ENCODE data around the gene TTLL11.
A peak's percentile ranks its signal among the peaks of the same experiment; 100 is the strongest.
"Not testable (repeated sequence)": the region's sequence is repeated elsewhere in the genome, so short reads cannot be mapped to it uniquely, and the experiment has no call there.

Gene TTLL11

DNA sequence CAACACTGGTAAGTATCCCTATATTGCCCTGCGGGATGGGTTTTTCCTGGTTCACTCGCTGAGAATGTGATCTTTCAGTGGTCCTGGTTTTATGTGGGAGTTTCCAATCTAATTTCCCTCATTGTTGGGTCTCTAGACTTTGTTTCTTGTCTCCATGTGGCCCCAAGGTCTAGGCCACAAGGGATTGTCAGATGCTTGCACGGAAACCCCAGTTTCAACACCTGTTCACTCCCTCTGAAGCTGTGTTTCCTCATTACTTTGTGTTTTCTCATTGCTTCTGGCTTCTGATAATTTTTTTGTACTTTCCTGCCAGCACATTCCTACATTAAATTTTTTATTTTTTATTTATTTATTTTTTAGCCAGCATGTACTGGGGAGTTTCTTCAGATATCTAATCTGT is 191.5 kb downstream of the TTLL11 start:
- no peak for DNase-seq (ENCODE audit: low spot score)

DNA sequence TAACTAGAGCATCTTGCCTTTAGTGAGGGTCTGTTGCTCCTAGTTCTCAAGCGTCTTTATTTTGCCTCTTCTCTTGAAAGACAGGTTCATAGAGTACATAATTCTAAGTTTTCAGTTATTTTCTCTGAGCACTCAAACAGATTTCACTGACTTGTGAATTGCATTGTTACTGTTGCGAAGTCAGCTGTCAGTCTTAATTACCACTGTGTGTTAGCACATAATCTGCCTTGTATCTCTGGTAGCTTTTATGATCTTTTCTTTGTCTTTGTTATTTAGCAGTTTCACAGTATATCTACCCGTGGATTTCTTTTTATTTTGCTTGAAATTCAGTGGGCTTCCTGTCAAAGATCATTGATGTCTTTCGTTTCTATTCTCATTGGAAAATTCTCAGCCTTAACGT is 192.9 kb downstream of the TTLL11 start:
- no peak for DNase-seq (ENCODE audit: low spot score)

DNA sequence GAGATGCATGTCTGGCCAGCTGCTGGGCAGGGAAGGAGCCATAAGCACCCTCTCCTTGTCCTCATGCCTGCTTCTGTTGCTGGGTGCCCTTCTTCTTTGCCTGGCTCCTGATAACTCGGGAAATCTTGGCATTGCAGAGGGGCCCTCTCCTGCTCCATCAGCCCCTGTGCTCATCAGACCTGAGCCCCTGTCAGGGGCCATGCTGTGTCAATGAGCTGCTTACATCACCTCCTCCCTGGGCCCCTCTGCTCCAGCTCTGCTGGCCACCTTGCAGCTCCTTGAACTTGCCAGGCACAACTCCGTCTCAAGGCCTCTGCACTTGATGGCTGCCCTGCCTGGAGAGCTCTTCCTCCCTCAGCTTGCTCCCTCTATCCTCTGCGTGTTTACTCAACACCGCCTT is 194.3 kb downstream of the TTLL11 start:
- no peak for DNase-seq (ENCODE audit: low spot score)

DNA sequence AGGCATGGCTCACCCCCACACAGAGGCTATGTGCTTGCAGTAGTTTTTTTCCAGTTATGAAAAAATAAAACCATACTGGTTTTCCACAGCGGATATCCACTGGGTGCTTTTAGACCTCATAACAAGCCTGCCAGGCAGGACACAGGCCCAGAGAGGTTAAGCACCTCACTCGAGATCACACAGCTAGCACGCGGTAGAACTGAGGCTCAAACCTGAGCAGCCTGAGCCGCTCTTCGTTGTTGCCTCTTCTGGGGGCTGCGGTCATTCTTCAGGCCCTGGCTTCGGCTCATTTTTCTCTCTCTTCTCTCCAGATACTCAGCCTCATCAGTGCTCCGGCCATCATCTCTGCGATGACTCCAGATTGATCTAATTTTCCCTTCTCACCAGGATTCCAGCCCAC is 196.0 kb downstream of the TTLL11 start:
- DNase-seq (ENCODE audit: low spot score): no peak

DNA sequence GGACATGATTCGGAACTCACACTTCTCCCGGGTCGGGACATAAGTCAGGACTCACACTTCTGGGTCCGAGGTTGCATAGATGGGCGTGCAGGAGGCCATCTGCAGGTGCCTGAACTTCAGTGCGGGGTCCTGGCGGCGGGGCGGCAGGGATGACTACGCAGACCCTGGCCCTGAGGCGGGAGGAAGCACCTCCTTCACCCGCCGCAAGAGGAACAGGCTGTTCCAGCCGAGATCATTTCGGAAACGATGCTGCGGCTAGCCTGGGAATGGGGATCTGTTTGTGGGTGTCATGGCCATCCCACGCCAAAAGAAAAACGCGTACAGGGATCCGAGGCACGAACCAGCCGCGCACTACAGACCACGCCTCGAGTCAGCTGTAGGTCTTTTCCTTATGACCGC is 196.6 kb downstream of the TTLL11 start:
- no peak for DNase-seq (ENCODE audit: low spot score)

DNA sequence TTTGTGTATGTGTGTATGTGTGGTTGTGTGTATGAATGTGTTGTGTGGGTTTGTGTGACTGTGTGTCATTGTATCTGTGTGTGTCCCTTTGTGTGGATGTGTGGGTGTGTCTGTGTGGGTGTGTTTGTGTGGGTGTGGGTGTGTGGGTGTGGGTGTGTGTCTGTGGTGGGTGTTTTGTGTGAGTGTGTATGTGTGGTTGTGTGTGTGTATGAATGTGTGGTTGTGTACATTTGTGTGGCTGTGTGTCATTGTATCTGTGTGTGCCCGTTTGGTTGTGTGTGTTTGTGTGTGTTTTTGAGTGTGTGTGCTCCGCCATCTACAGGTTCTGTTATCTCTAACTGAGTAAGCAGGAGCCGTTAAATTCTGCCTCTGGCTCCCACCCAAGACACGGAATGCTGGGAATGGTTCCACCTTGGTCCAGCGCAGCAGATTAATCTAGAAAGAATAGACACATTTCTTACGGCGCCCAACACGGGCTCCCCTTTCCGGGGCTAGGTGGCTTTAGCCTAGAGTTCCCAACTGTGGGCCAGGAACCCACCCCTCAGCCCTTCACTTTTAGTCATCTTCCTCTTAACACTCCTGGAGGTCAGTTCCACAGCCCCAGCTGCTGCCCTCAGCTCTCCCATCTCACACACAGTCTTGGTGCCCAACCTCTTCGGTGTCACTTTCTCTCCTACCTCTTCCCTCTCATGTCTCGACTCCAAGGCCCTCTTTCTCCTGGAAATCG is 197.1 kb downstream of the TTLL11 start:
- no peak for DNase-seq (ENCODE audit: low spot score)

DNA sequence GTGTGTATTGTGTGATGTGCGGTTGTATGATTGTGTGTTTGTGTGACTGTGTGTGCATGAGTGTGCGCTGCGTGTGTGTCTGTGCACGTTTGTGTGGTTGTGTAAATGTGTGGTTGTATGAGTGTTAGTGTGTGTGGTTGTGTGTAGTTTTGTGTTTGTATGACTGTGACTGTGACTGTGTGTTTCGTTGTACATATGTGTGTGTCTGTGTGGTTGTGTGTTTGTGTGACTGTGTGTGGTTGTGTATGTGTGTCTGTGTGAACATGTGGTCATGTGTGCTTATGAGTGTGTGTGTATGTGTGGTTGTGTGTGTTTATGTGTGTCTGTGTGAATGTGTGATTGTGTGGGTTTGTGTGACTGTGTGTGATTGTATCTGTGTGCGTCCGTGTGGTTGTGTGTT is 197.8 kb downstream of the TTLL11 start:
- no peak for DNase-seq (ENCODE audit: low spot score)

DNA sequence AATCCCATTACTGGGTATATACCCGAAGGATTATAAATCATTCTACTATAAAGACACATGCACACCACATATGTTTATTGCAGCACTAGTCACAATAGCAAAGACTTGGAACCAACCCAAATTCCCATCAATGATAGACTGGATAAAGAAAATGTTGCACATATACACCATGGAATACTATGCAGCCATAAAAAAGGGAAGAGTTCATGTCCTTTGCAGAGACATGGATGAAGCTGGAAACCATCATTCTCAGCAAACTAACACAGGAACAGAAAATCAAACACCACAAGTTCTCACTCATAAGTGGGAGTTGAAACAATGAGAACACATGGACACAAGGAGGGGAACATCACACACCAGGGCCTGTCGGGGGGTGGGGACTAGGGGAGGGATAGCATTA is 198.7 kb downstream of the TTLL11 start:
- not testable (repeated sequence) for DNase-seq (ENCODE audit: low spot score)

DNA sequence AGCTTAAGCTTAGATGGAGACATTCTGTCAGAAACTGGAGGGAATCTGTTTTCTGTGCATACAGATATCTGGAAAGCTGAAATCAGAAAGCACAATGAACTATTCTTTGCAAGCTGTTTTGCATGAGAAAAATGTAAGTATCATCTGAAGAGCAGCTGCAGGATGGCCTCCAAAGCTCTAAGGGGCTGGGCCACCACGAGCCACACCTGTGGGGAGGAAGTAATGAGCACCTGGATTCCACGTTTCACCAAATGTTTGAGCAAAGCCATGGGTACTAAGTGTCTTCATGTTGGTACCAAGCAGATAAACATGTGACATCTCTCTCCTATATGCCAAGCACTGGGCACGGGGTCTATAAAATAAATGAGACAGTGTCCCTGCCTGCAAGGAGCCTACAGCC is 199.3 kb downstream of the TTLL11 start:
- peak; percentile 19 for DNase-seq (ENCODE audit: low spot score)

DNA sequence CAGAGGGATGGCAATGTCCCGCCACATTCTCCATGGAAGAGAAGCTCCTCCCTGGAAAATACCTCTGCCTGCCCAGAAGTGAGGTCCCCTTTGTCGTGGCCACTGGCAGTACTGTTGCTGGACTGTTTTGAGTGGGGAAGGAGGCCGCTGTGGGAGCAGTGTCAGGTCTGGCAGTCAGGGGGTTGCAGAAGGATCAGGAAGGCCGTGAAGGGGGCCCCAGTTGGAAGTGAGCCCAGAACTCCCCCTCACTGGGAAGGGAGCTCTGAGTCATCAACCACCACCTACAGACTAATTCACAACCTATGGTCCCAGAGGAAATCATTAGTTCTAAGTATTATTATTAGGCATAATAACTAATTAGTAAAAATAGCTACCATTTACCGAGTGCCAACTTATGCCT is 200.4 kb downstream of the TTLL11 start:
- DNase-seq (ENCODE audit: low spot score): no peak

DNA sequence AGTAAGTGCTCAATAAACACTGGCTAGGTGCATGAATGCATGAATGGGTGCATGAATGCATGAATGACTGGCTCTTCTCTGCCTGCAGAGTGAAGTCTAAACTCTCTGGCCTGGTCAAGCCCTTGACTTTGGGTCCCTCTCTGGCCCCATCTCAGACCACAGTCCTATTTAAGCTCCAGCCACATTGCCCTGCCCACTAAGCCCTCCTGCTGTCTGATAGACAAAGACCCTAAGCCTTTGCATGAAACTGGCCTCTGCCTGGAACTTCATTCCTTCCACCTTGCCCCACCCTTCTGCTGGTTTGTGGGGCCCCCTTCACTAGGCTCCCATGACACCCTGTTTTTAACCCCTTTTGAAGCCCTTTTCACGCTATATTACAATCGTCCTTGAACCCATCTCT is 202.4 kb downstream of the TTLL11 start:
- no peak for DNase-seq (ENCODE audit: low spot score)

DNA sequence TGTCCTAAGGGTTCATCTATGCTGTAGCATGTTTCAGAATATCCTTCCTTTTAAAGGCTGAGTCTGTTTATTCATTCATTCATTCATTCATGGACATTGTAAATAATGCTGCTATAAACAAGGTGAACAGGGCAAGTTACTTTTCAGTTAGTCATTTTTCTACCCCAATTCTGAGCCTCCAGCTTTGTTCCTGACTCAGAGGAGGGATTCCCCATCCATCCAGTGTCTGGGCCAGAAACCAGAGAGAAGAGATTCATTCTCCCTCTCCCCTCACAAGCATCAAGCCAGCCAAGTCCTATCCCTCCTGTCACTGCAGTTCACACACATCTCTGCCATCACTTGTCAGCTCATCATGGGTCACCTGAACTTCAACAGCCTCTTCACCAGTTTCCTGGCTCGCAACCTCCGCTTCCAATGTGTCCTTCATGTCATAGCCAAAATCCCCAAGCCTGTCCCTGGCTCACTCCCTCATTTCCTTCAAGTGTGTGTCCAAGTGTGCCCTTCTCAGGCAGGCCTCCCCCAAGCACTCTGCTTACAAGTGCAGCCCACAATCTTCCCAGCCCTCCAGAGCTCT is 203.0 kb downstream of the TTLL11 start:
- DNase-seq (ENCODE audit: low spot score): no peak

DNA sequence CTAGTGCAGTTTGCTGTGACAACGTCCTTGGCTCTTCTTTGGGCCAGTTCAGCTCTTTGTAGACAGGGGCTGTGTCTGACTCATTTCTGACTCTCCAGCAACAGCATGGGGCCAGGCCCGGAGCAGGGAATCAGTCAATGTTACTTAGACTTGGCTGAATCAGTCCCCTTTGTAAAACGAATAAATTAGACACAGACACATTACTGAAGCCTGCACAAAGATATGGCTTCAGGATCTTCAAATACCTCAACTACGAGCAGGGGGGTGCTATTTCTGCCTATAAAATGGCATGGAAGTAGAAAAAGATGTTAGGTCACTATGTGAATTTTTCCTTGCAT is 204.7 kb downstream of the TTLL11 start:
- DNase-seq (ENCODE audit: low spot score): no peak

DNA sequence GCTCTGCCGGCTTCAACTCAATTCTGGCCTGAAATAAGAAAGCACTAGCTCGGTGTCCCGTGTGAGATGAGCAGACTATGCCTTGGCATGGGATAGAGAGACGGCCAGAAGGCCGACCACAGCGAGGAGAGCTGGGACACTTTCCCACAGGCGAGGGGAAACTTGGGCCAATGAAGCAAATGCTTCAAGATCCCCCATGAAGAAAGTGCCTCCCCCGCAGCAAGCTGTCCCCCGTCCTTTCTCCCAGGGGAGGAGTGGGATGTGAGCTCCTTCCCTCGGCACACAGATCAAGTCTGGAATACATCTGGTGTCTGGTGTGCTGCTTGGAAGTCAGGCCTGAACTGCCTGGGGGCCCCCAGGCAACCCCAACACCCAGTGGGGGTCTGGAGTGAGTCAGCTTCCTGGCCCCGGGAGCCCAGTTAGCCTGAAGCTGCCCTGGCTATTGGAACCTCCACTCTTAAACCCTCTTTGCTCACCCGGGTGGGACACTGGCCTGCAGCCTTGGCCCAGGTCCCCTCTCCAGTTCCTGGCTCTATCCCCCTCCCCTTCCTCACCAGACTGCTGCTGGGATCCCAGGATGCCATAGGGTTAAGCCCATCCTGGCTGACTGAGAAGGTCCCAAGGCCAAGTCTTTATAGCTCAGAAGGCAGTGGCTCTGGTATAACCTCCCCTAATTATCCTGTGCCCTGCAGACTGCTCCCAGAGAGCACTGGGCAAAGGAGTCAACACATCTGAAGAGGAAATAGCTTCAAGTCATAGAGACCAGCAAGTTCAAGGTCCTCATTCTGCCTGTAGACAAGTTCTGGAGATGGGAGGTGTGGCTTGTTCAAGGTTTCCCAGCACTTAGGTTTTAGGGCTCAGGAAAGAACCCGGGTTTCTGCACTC is 205.3 kb downstream of the TTLL11 start:
- no peak for DNase-seq (ENCODE audit: low spot score)

DNA sequence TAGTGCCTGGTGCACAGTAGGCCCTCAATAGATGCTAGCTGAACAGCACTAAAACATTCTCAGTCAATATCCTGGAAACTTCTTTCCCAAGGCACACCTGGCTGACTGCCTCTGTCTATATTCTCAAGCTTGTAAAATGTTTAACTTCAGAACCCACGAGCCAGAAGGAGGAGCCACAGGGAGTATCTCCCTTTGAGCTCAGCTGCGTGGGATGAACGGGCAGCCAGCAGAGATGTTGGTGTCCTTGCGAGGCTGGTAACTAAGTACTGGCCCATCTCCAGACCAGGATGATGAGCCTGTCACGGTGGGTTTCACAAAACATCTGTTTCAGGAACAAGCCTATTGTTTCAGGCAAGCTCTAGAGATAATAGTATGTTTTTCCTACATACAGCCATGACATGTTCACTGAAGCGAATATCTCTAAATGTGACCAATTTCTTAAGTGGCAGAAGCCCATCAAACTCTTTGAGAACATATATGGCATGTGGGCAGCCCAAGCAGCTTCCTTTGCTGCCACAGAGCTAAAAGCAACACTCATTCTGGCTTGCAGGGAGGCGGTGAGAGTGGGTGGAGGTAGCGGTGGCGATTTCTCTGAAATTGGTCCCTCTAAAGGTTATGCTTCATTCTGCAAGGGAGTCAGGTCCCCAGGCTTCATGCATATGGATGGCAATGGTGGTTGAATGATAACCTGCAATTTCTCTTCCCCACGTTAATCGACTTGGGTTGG is 206.2 kb downstream of the TTLL11 start:
- no peak for DNase-seq (ENCODE audit: low spot score)

DNA sequence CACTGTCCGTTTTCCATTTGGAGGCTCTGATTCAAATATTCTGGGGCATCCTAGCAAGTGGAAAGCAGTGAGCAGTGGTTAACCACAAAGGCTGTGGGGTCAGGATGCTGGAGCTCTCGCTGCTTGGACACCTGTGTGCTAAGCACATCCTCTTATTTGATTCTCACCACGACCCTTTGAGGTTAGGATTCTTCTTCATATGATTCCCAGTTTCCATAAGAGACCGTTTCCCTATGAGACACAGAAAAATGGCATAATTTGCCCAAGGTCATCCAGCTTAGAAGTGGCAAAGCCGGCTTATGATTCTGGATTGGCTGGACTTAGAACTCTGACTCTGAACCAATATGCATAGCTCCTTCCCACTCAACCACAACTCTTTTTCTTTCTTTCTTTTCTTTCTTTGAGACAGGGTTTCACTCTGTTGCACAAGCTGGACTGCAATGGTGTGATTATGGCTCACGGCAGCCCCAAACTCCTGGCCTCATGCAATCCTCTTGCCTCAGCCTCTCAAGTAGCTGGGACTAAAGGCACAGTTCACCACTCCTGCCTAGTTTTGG is 207.7 kb downstream of the TTLL11 start:
- DNase-seq (ENCODE audit: low spot score): no peak

DNA sequence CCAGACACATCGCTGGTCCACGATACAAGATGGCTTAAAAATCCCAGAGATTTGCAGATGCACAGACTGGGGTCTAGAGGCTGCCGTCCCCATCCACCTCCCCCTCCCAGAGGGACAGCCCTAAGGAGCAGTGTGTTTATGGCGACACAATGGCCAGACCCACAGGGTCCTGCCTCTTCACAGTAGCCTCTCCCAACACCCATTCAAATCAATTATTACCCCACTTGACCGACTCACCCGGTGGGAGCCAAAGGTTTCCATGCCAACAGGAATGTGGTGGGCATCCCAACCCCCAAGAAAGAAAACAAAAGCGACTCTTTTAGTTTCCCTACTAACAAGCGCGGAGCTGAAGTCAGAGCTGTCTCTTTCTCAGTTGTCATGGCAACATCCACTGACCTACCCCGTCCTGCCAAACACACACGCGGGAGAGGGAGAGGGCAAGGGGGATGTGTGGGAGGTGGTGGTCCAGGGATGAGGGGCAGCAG is 209.0 kb downstream of the TTLL11 start:
- no peak for DNase-seq (ENCODE audit: low spot score)

DNA sequence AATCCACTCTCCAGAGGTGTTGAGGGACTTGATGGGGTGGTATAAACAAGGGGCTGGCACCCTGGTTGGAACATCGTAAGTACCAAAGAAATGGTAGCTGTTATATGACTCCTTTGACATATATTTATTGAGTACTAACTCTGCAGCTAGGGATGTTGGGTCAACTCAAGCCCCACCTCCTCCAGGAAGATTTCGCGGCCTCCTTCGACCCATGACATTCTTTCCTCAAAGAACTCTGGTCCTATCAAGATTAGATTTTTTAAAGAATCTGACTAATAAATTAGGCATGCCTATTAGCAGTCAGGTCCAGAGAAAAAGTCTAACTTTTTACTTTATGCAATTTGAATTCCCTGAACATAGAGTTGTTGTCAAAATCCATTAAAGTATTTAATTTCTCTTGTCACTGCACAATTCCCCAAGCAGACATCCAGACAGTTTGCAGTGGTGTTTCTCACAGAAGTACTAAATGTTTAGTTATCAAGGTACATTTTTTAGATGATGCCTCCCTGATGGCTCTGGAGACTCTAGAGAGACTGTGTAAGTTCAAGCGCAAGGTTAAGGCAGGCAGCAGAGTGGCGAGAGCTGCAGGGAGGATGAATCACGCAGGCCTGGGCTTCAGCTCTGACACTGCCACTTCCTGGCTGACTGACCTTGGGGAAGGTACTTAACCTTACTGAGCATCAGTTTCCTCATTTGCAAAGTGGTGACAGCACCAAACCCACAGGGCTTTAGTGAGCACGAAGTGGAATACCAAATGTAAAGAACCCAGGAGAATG is 209.6 kb downstream of the TTLL11 start:
- no peak for DNase-seq (ENCODE audit: low spot score)

DNA sequence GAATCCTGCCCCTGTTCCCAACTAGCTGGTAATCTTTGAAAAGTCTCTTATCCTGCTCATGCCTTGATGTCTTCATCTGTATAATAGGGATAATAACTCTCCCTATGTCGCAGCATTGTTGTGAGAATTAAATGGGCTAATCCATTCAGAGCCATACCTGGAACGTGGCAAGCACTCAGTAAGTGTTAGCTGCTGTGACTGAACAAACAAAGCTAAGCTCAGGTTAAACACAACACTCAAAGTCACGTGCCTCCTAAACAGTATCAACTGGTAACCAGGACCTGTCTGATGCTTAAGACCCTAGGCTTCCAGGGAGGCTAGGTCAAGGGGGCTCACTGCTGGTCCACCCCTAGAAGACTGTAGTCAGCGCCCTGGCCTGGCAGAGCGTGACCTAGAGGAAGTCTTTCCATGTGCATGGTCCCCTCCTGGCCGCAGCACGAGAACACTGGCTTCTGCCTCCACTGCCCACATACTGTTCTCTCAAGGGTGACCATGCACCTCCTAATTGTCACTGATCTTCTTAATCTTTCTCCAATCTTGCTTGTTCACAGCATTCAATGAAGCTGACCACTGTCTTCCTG is 211.1 kb downstream of the TTLL11 start:
- no peak for DNase-seq (ENCODE audit: low spot score)

DNA sequence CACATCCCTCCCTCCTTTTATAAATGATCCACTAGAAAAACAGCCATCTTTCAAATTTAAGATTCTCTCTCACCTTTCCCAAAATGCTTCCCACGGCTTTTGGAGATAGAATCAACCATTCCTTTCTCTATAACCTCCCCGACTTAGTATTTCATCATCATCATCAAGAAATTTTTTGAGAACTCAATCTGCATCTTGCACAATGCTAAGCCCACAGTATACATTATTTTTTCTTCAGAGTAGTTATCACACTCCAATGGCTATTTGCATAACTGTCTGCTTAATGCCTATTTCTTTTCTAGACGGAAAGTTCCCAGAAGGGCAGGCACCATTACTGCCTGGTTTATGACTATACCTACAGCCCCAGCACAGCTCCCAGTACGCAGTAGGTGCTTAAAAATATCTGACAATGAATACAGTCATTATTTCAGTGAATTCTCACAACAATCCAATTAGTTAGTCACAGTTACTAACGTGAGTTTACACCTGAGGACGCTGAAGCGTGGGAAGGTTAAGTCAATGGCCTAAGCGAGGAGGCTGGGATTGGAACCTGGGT is 212.7 kb downstream of the TTLL11 start:
- no peak for DNase-seq (ENCODE audit: low spot score)

Data from germinal center (tissue), 1 donor.